ENCODE measurements around the gene KYNU. TPM values are rescaled to one million over a fixed set of nuclear protein-coding genes. Genes with fewer than 3 reads are reported as not detected.

KYNU gene
- total RNA-seq, 5 donors from 2014 or later (not counting 1 experiment from before 2014, with no cell fraction given), result 0.30 to 1.8 (median 0.77) TPM; not detected in 1

DNA sequence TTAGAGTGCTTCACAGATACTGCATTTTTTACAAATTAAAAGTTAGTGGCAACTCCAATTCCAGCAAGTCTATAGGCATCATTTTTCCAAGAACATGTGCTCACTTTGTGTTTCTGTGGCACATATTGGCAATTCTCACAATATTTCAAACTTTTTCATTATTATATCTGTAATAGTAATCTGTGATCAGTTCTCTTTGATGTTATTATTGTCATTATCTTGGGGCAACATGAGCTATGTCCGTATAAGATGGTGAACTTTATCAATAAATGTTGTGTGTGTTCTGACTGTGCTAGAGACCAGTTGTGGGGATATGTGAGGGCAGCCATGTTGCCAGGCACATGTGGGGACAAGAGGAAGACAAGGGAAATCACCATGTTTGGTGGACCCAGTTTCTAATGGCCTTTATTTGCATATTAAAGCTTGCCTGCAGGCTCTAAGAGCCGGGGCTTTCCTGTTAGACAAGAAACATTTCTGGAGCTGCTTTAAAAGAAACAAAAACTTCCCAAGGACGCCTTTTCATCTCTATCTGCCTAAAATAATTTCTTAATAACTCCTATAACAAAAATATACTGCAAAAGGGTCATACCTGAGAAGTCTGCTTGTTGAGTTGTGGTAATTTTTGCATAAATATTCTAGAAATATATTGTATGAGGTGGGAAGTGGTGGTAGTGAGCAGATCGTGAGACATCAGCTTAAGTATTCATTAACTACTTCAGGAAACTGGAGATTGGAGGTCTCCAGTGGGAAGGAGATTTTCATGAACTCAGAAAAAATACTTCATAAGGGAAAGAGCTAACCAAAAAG is 37.2 kb downstream of the KYNU start:
- H3K4me3 Mint-ChIP-seq, result no peak overlapping the region
- no peak overlapping the region for H3K4me3 ChIP-seq (ENCODE audit: control insufficient read depth in 1 of 2, extremely low read depth in 1 of 2, low read length in 1 of 2)
- DNase-seq (no peak), ATAC-seq (replicated peaks in 1 of 4) (no peak)
- no peaks in the 10 kb centered on the region for H3K36me3 Mint-ChIP-seq
- H3K27me3 Mint-ChIP-seq, result peaks cover 4 to 11% of the 10 kb centered on the region in 2 donors
- peaks cover 0 to 3% (median 3%) of the 10 kb centered on the region in 3 donors for H3K9me3 Mint-ChIP-seq
- POLR2A ChIA-PET, result no interaction called here
- no peak overlapping the region for H3K27ac Mint-ChIP-seq
- no peaks in the 10 kb centered on the region for H3K36me3 ChIP-seq (ENCODE audit: control insufficient read depth in 2 of 2, extremely low read depth in 1 of 2, insufficient read depth in 1 of 2, low read length in 1 of 2)
- CTCF ChIA-PET, result no interaction called here
- no peaks in the 10 kb centered on the region for H3K4me1 ChIP-seq (ENCODE audit: control insufficient read depth in 1 of 2, extremely low read depth in 1 of 2, insufficient read depth in 2 of 2, low read length in 2 of 2)
- H3K9me3 ChIP-seq, result no peaks in the 10 kb centered on the region
- H3K27ac ChIP-seq (ENCODE audit: low read length), result no peak overlapping the region
- WGBS (ENCODE audit: insufficient coverage), result 100% methylated on average over 1 of the region's 4 CpGs
- H3K27me3 ChIP-seq (replicated peaks in 1 of 2; ENCODE audit: control insufficient read depth in 2 of 2, extremely low read depth in 1 of 2, insufficient read depth in 2 of 2, low read length in 1 of 2), result no peaks in the 10 kb centered on the region
- H3K4me1 Mint-ChIP-seq, result no peaks in the 10 kb centered on the region

DNA sequence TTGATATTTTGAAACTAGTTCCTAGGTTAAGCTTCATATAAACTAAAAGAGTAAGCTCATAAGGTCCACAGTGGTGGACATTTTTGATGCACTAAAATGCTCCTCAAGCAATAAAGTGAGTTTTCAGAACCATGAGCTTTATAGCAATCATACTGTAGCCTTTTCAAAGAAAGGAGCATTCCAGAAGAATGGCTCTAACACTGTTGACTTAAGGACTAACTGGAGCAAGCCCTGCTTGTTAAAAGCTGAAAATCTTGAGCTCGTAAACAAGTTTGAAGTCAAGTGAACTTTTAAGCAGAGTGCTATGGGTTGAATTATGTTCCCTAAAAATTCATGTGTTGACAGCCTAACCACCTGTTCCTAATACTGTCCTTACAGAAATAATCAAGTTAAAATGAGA is 38.0 kb downstream of the KYNU start:
- H3K9me3 ChIP-seq, result no peaks in the 10 kb centered on the region
- DNase-seq (no peak), ATAC-seq (replicated peaks in 1 of 4) (no peak)
- no peak overlapping the region for H3K27ac ChIP-seq (ENCODE audit: low read length)
- no peak overlapping the region for H3K27ac Mint-ChIP-seq
- POLR2A ChIA-PET, result no interaction called here
- no peaks in the 10 kb centered on the region for H3K4me1 ChIP-seq (ENCODE audit: control insufficient read depth in 1 of 2, extremely low read depth in 1 of 2, insufficient read depth in 2 of 2, low read length in 2 of 2)
- H3K36me3 ChIP-seq (ENCODE audit: control insufficient read depth in 2 of 2, extremely low read depth in 1 of 2, insufficient read depth in 1 of 2, low read length in 1 of 2), result no peaks in the 10 kb centered on the region
- no peak overlapping the region for H3K4me3 ChIP-seq (ENCODE audit: control insufficient read depth in 1 of 2, extremely low read depth in 1 of 2, low read length in 1 of 2)
- no peak overlapping the region for H3K4me3 Mint-ChIP-seq
- H3K36me3 Mint-ChIP-seq, result no peaks in the 10 kb centered on the region
- WGBS (ENCODE audit: insufficient coverage), result 80% methylated on average over 1 of the region's 1 CpG
- H3K4me1 Mint-ChIP-seq, result no peaks in the 10 kb centered on the region
- H3K9me3 Mint-ChIP-seq, result peaks cover 0 to 3% (median 3%) of the 10 kb centered on the region in 3 donors
- no peaks in the 10 kb centered on the region for H3K27me3 ChIP-seq (replicated peaks in 1 of 2; ENCODE audit: control insufficient read depth in 2 of 2, extremely low read depth in 1 of 2, insufficient read depth in 2 of 2, low read length in 1 of 2)
- peaks cover 4 to 11% of the 10 kb centered on the region in 2 donors for H3K27me3 Mint-ChIP-seq
- CTCF ChIA-PET, result no interaction called here

DNA sequence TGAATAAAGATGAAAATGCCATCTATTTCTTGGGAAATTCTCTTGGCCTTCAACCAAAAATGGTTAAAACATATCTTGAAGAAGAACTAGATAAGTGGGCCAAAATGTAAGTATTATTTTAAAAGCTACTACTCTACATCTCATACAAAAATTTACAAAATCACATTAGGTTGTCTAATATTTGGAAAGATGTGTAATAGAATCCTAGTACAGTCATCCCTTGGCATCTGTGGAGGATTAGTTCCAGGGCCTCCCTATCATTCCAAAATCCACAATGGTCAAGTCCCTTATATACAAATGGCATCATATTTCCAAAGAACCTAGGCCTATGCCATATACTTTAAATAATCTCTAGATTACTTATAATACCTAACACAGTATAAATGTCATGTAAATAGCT is 41.2 kb downstream of the KYNU start:
- Histone ChIP-seq H3K36me3 (ENCODE audit: control insufficient read depth in 2 of 2, extremely low read depth in 1 of 2, insufficient read depth in 1 of 2, low read length in 1 of 2) (no peaks in the 10 kb centered on the region), H3K27ac (ENCODE audit: low read length) (no peak overlapping the region), H3K9me3 (no peaks in the 10 kb centered on the region), H3K4me1 (ENCODE audit: control insufficient read depth in 1 of 2, extremely low read depth in 1 of 2, insufficient read depth in 2 of 2, low read length in 2 of 2) (no peaks in the 10 kb centered on the region), H3K27me3 (replicated peaks in 1 of 2; ENCODE audit: control insufficient read depth in 2 of 2, extremely low read depth in 1 of 2, insufficient read depth in 2 of 2, low read length in 1 of 2) (no peaks in the 10 kb centered on the region), H3K4me3 (ENCODE audit: control insufficient read depth in 1 of 2, extremely low read depth in 1 of 2, low read length in 1 of 2) (no peak overlapping the region)
- DNase-seq (no peak), ATAC-seq (replicated peaks in 1 of 4) (no peak)
- Mint-ChIP-seq H3K9me3 (peaks cover 0 to 3% (median 0%) of the 10 kb centered on the region in 3 donors), H3K36me3 (no peaks in the 10 kb centered on the region), H3K4me1 (no peaks in the 10 kb centered on the region), H3K4me3 (no peak overlapping the region), H3K27ac (no peak overlapping the region), H3K27me3 (peaks cover 2 to 11% of the 10 kb centered on the region in 2 donors)
- ChIA-PET CTCF (no interaction called here), POLR2A (no interaction called here)

DNA sequence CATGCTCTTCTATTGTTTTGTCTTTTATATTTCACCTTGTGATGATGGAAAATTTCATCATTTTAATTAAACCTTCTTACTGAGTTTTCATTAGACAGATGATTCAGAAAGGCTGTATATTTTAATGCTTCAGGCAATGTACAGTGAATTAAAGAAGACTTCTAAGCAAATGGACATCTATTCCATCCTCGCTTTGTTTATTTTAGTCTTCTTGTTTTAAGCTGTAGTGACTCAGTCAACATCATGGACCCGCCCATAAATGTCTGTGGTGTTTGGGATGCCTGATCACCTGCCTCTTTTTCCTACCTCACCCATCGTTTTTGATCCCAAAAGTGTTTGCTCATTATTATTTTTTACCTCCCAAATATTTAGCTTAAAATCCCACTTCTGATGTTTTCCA is 43.1 kb downstream of the KYNU start:
- no peak overlapping the region for H3K27ac ChIP-seq (ENCODE audit: low read length)
- no CpG with 5 or more reads among the region's 3 CpGs for WGBS (ENCODE audit: insufficient coverage)
- H3K9me3 Mint-ChIP-seq, result peaks cover 0 to 2% (median 0%) of the 10 kb centered on the region in 3 donors
- H3K4me1 ChIP-seq (ENCODE audit: control insufficient read depth in 1 of 2, extremely low read depth in 1 of 2, insufficient read depth in 2 of 2, low read length in 2 of 2), result no peaks in the 10 kb centered on the region
- H3K27ac Mint-ChIP-seq, result no peak overlapping the region
- ATAC-seq (replicated peaks in 1 of 4), result no peak
- H3K9me3 ChIP-seq, result no peaks in the 10 kb centered on the region
- no peak overlapping the region for H3K4me3 Mint-ChIP-seq
- no peak overlapping the region for H3K4me3 ChIP-seq (ENCODE audit: control insufficient read depth in 1 of 2, extremely low read depth in 1 of 2, low read length in 1 of 2)
- no peaks in the 10 kb centered on the region for H3K36me3 Mint-ChIP-seq
- POLR2A ChIA-PET, result no interaction called here
- no peaks in the 10 kb centered on the region for H3K36me3 ChIP-seq (ENCODE audit: control insufficient read depth in 2 of 2, extremely low read depth in 1 of 2, insufficient read depth in 1 of 2, low read length in 1 of 2)
- H3K27me3 Mint-ChIP-seq, result peaks cover 0 to 4% of the 10 kb centered on the region in 2 donors
- CTCF ChIA-PET, result no interaction called here
- H3K4me1 Mint-ChIP-seq, result no peaks in the 10 kb centered on the region
- no peak for DNase-seq
- no peaks in the 10 kb centered on the region for H3K27me3 ChIP-seq (replicated peaks in 1 of 2; ENCODE audit: control insufficient read depth in 2 of 2, extremely low read depth in 1 of 2, insufficient read depth in 2 of 2, low read length in 1 of 2)

GRCh38 chr2:142926445-142926844 is 49.0 kb downstream of the KYNU start:
- Mint-ChIP-seq H3K4me3 (no peak overlapping the region), H3K9me3 (no peaks in the 10 kb centered on the region), H3K27ac (no peak overlapping the region), H3K27me3 (peaks cover 0 to 4% of the 10 kb centered on the region in 2 donors), H3K4me1 (no peaks in the 10 kb centered on the region), H3K36me3 (no peaks in the 10 kb centered on the region)
- Histone ChIP-seq H3K27me3 (replicated peaks in 1 of 2; ENCODE audit: control insufficient read depth in 2 of 2, extremely low read depth in 1 of 2, insufficient read depth in 2 of 2, low read length in 1 of 2) (no peaks in the 10 kb centered on the region), H3K36me3 (ENCODE audit: control insufficient read depth in 2 of 2, extremely low read depth in 1 of 2, insufficient read depth in 1 of 2, low read length in 1 of 2) (no peaks in the 10 kb centered on the region), H3K27ac (ENCODE audit: low read length) (no peak overlapping the region), H3K4me3 (ENCODE audit: control insufficient read depth in 1 of 2, extremely low read depth in 1 of 2, low read length in 1 of 2) (no peak overlapping the region), H3K4me1 (ENCODE audit: control insufficient read depth in 1 of 2, extremely low read depth in 1 of 2, insufficient read depth in 2 of 2, low read length in 2 of 2) (no peaks in the 10 kb centered on the region), H3K9me3 (no peaks in the 10 kb centered on the region)
- ChIA-PET POLR2A (no interaction called here), CTCF (no interaction called here)
- WGBS (ENCODE audit: insufficient coverage), result 92% methylated on average over 3 of the region's 4 CpGs
- no peak for ATAC-seq (replicated peaks in 1 of 4)
- no peak for DNase-seq

- H3K36me3 Mint-ChIP-seq, result no peaks in the 10 kb centered on the region
- WGBS (ENCODE audit: insufficient coverage), result 95% methylated on average over 12 of the region's 22 CpGs
- H3K4me3 Mint-ChIP-seq, result no peak overlapping the region
- no peaks in the 10 kb centered on the region for H3K4me1 ChIP-seq (ENCODE audit: control insufficient read depth in 1 of 2, extremely low read depth in 1 of 2, insufficient read depth in 2 of 2, low read length in 2 of 2)
- H3K9me3 ChIP-seq, result no peaks in the 10 kb centered on the region
- no peaks in the 10 kb centered on the region for H3K4me1 Mint-ChIP-seq
- peaks cover 0 to 2% of the 10 kb centered on the region in 2 experiments for H3K27me3 ChIP-seq (replicated peaks in 1 of 2; ENCODE audit: control insufficient read depth in 2 of 2, extremely low read depth in 1 of 2, insufficient read depth in 2 of 2, low read length in 1 of 2)
- DNase-seq (no peak), ATAC-seq (replicated peaks in 1 of 4) (no peak)
- no peak overlapping the region for H3K27ac ChIP-seq (ENCODE audit: low read length)
- no peak overlapping the region for H3K4me3 ChIP-seq (ENCODE audit: control insufficient read depth in 1 of 2, extremely low read depth in 1 of 2, low read length in 1 of 2)
- peaks cover 0 to 4% of the 10 kb centered on the region in 2 donors for H3K27me3 Mint-ChIP-seq
- H3K36me3 ChIP-seq (ENCODE audit: control insufficient read depth in 2 of 2, extremely low read depth in 1 of 2, insufficient read depth in 1 of 2, low read length in 1 of 2), result no peaks in the 10 kb centered on the region
- no peaks in the 10 kb centered on the region for H3K9me3 Mint-ChIP-seq
- CTCF ChIA-PET, result no interaction called here
- POLR2A ChIA-PET, result no interaction called here
- no peak overlapping the region for H3K27ac Mint-ChIP-seq
These were observed 53.5 kb downstream of the KYNU start for GRCh38 chr2:142930835-142931398.

Measured in T-cell (primary cell).